Erythroblast (primary cell): ENCODE data around the gene FBXW9.

Source experiments
- GATA1 ChIP-seq: IDR thresholded peaks from 2 replicates; pipeline ENCODE4 v1.6.1; 2011; ENCODE audit warnings: low read depth, mild to moderate bottlenecking, control low read depth, low read length, moderate library complexity
- POLR2A ChIP-seq: IDR thresholded peaks from 2 replicates; pipeline ENCODE4 v1.6.1; 2011; ENCODE audit warnings: mild to moderate bottlenecking, low read length

GRCh38 chr19:12666265-12667048 lies 30.0 kb downstream of the FBXW9 start, which contains the start of the genes MAN2B1 and WDR83:
- TF ChIP-seq POLR2A (peak; percentile 35), GATA1 (no peak)
